GM23338 (cell line): ENCODE measurements around the gene ZC3H7A. TPM values are rescaled to one million over a fixed set of nuclear protein-coding genes. Genes with fewer than 3 reads are reported as not detected.

Experiments
- ATAC-seq: fragments of 200-7000 bp; cut with Tn5 transposase; 3 replicates; pipeline ENCODE4 v1.9.1; 2020
- DNase-seq: peaks from one replicate; pipeline ENCODE4 v3.0.0-alpha.2; 2015; ENCODE audit warnings: low spot score
- H2AFZ ChIP-seq: fragments of 200-600 bp; sonication (generic); 2 replicates; pipeline ENCODE4 v1.8.0; 2016; ENCODE audit warnings: antibody characterized with exemption, mild to moderate bottlenecking, moderate library complexity
- H3F3A ChIP-seq: fragments of 200-600 bp; sonication (generic); replicated peaks from 2 replicates; pipeline ENCODE4 v1.8.0; 2017; ENCODE audit warnings: antibody characterized with exemption, mixed run types, low read depth
- H3K27ac ChIP-seq: fragments of 200-600 bp; sonication (generic); 2 replicates; pipeline ENCODE4 v1.6.1; 2016; ENCODE audit warnings: low read depth
- H3K27me3 ChIP-seq: fragments of 200-600 bp; sonication (generic); 2 replicates; pipeline ENCODE4 v1.8.0; 2016; ENCODE audit warnings: mild to moderate bottlenecking, mixed run types, moderate library complexity; ENCODE audit not compliant: insufficient read depth
- H3K36me3 ChIP-seq: fragments of 200-600 bp; sonication (generic); 2 replicates; pipeline ENCODE4 v1.8.0; 2016; ENCODE audit warnings: mild to moderate bottlenecking; ENCODE audit not compliant: insufficient read depth
- H3K4me1 ChIP-seq: fragments of 200-600 bp; sonication (generic); 2 replicates; pipeline ENCODE4 v1.8.0; 2016; ENCODE audit warnings: mild to moderate bottlenecking, moderate library complexity; ENCODE audit not compliant: insufficient read depth
- H3K4me2 ChIP-seq: fragments of 200-600 bp; sonication (generic); 2 replicates; pipeline ENCODE4 v1.7.1; 2017; ENCODE audit warnings: mixed run types
- H3K4me3 ChIP-seq: fragments of 200-600 bp; sonication (generic); 2 replicates; pipeline ENCODE4 v1.6.1; 2016; ENCODE audit warnings: mixed run types
- H3K79me2 ChIP-seq: fragments of 200-600 bp; sonication (generic); replicated peaks from 2 replicates; pipeline ENCODE4 v1.8.0; 2017; ENCODE audit warnings: mild to moderate bottlenecking; ENCODE audit not compliant: insufficient read depth
- H3K9me2 ChIP-seq: fragments of 200-600 bp; sonication (generic); 2 replicates; pipeline ENCODE4 v1.8.0; 2017; ENCODE audit not compliant: insufficient read depth
- H4K20me1 ChIP-seq: fragments of 200-600 bp; sonication (generic); replicated peaks from 2 replicates; pipeline ENCODE4 v1.8.0; 2017; ENCODE audit warnings: mild to moderate bottlenecking; ENCODE audit not compliant: insufficient read depth
- H3K27ac Mint-ChIP-seq: 2 replicates; pipeline ENCODE4 v1.8.0; 2020; ENCODE audit warnings: inconsistent platforms, mild to moderate bottlenecking, moderate library complexity, mixed read lengths
- H3K27me3 Mint-ChIP-seq: 3 replicates; pipeline ENCODE4 v1.8.0; 2022; ENCODE audit warnings: low read depth, mild to moderate bottlenecking, moderate library complexity, mixed read lengths, inconsistent platforms; ENCODE audit not compliant: insufficient read depth, poor library complexity
- H3K36me3 Mint-ChIP-seq: 3 replicates; pipeline ENCODE4 v1.8.0; 2021; ENCODE audit warnings: low read depth, mild to moderate bottlenecking, inconsistent platforms, moderate library complexity, mixed read lengths
- H3K4me1 Mint-ChIP-seq: 3 replicates; pipeline ENCODE4 v1.8.0; 2020; ENCODE audit warnings: mild to moderate bottlenecking, inconsistent platforms, mixed read lengths
- H3K4me3 Mint-ChIP-seq: 3 replicates; pipeline ENCODE4 v1.8.0; 2021; ENCODE audit warnings: moderate library complexity, mild to moderate bottlenecking, inconsistent platforms, mixed read lengths
- H3K9me3 Mint-ChIP-seq: 3 replicates; pipeline ENCODE4 v1.8.0; 2020; ENCODE audit warnings: moderate library complexity, mild to moderate bottlenecking, inconsistent platforms, mixed read lengths
- CREB1 ChIP-seq: fragments of 250-450 bp; sonication (Bioruptor Pico); IDR thresholded peaks from 2 replicates; pipeline ENCODE4 v1.5.0; 2020; ENCODE audit warnings: low read depth, mild to moderate bottlenecking, moderate library complexity
- CTCF ChIP-seq, 2 experiments: fragments of 200-600 bp in 1 of 2; sonication (generic) in 1 of 2; conservative IDR thresholded peaks; 2 replicates each; pipeline versions ENCODE4 v1.5.1 to v1.6.1; 2016 to 2017; ENCODE audit warnings: antibody characterized with exemption in 2 of 2, low read depth in 2 of 2, mild to moderate bottlenecking in 2 of 2, moderate library complexity in 1 of 2
- ETS1 ChIP-seq: IDR thresholded peaks from 2 replicates; pipeline ENCODE4 v1.6.1; 2016; ENCODE audit warnings: antibody characterized with exemption
- EZH2 ChIP-seq: fragments of 200-600 bp; sonication (generic); IDR thresholded peaks from one replicate; pipeline ENCODE4 v1.8.0; 2017; ENCODE audit warnings: antibody characterized with exemption, mild to moderate bottlenecking, low read depth; ENCODE audit not compliant: unreplicated experiment
- EZH2phosphoT487 ChIP-seq: fragments of 200-600 bp; sonication (generic); IDR thresholded peaks from one replicate; pipeline ENCODE4 v1.8.1; 2018; ENCODE audit warnings: antibody characterized with exemption; ENCODE audit not compliant: unreplicated experiment
- POLR2AphosphoS5 ChIP-seq: IDR thresholded peaks from 2 replicates; pipeline ENCODE4 v1.6.1; 2016; ENCODE audit warnings: antibody characterized with exemption, low read depth
- STAT1 ChIP-seq: IDR thresholded peaks from one replicate; pipeline ENCODE4 v1.6.1; 2016; ENCODE audit warnings: antibody characterized with exemption; ENCODE audit not compliant: unreplicated experiment
- ZNF114 ChIP-seq: fragments of 250-450 bp; sonication (Bioruptor Pico); IDR thresholded peaks from 2 replicates; pipeline ENCODE4 v1.5.0; 2020; ENCODE audit warnings: mild to moderate bottlenecking, moderate library complexity
- ZNF331 ChIP-seq: fragments of 250-450 bp; sonication (Bioruptor Pico); IDR thresholded peaks from 2 replicates; pipeline ENCODE4 v1.5.0; 2020; ENCODE audit warnings: low read depth, mild to moderate bottlenecking, moderate library complexity
- ZNF462 ChIP-seq: fragments of 250-450 bp; sonication (Bioruptor Pico); IDR thresholded peaks from 2 replicates; pipeline ENCODE4 v1.5.0; 2020; ENCODE audit warnings: mild to moderate bottlenecking, moderate library complexity
- polyA plus RNA-seq: library from polyadenylated mRNA; unstranded; fragments of >200 nt; fragmentation: Nextera tagmentation; extraction: Ambion mirVana; gene quantifications from 2 replicates; pipeline ENCODE4 v1.2.1, GENCODE V29; 2016
- total RNA-seq: library from RNA; depleted of rRNA; stranded (reverse); fragments of >200 nt; shearing (Covaris generic); gene quantifications from 2 replicates; pipeline ENCODE4 v1.2.3, GENCODE V29; 2014

ZC3H7A gene
- total and polyA plus RNA-seq, 2 experiments from 2014 or later = 32.7 to 42.2 TPM

- ATAC-seq (no peak), DNase-seq (no peak)
- peaks cover 30% of the 10 kb centered on the region for H4K20me1 ChIP-seq
- H3K27me3 ChIP-seq = no peaks in the 10 kb centered on the region
- no peak overlapping the region for H3K4me3 Mint-ChIP-seq
- H3K36me3 ChIP-seq = peaks cover 15% of the 10 kb centered on the region; the same call in 1 of the 2 replicates
- 0 out of 2 replicates have a peak, but pooled peaks cover under 1% of the 10 kb centered on the region for H3K4me1 ChIP-seq
- H3K9me2 ChIP-seq = no peaks in the 10 kb centered on the region
- H3K79me2 ChIP-seq = peaks cover 52% of the 10 kb centered on the region
- H3F3A ChIP-seq = no peaks in the 10 kb centered on the region
- H3K27ac Mint-ChIP-seq = no peak overlapping the region; the same call in 1 of the 2 replicates
- H2AFZ ChIP-seq = no peak overlapping the region
- H3K9me3 Mint-ChIP-seq = no peaks in the 10 kb centered on the region
- no peak overlapping the region for H3K27ac ChIP-seq
- peaks cover 3% of the 10 kb centered on the region; the same call in 2 of the 3 replicates for H3K4me1 Mint-ChIP-seq
- H3K36me3 Mint-ChIP-seq = peaks cover 27% of the 10 kb centered on the region; the same call in 2 of the 3 replicates
- TF ChIP-seq ZNF462 (CRISPR knock-in tag) = no peak
- TF ChIP-seq STAT1 = no peak
- no peak for TF ChIP-seq EZH2
- TF ChIP-seq EZH2phosphoT487 = no peak
- H3K27me3 Mint-ChIP-seq = peaks cover 3% of the 10 kb centered on the region
- no peak overlapping the region for H3K4me2 ChIP-seq
- H3K4me3 ChIP-seq = no peak overlapping the region
Measured at GRCh38 chr16:11735787-11736186, 61.3 kb downstream of the ZC3H7A start.

GRCh38 chr16:11734653-11735043 lies 62.4 kb downstream of the ZC3H7A start:
- Histone ChIP-seq H3K9me2 (no peaks in the 10 kb centered on the region), H3K27me3 (no peaks in the 10 kb centered on the region), H3K36me3 (peaks cover 15% of the 10 kb centered on the region; the same call in 1 of the 2 replicates), H2AFZ (no peak overlapping the region), H3K27ac (no peak overlapping the region), H3K4me3 (no peak overlapping the region), H3K4me1 (no peaks in the 10 kb centered on the region), H3F3A (no peaks in the 10 kb centered on the region), H3K4me2 (no peak overlapping the region), H3K79me2 (peaks cover 41% of the 10 kb centered on the region), H4K20me1 (peaks cover 20% of the 10 kb centered on the region)
- Mint-ChIP-seq H3K4me1 (no peaks in the 10 kb centered on the region; the same call in 2 of the 3 replicates), H3K27ac (no peak overlapping the region), H3K27me3 (peaks cover 3% of the 10 kb centered on the region), H3K36me3 (peaks cover 27% of the 10 kb centered on the region; the same call in 2 of the 3 replicates), H3K4me3 (no peak overlapping the region), H3K9me3 (no peaks in the 10 kb centered on the region)
- DNase-seq (no peak), ATAC-seq (no peak)
- TF ChIP-seq CREB1 (CRISPR knock-in tag) (no peak), ZNF331 (CRISPR knock-in tag) (no peak), EZH2 (no peak), ETS1 (no peak), POLR2AphosphoS5 (no peak), EZH2phosphoT487 (no peak), ZNF114 (CRISPR knock-in tag) (no peak), STAT1 (no peak), CTCF (conservative IDR thresholded peaks at IDR 0.05; ENCODE audit: low read depth in 2 of 2) (no peak)
